HepG2 (cell line): ENCODE results near the gene WDR13. TPM values are rescaled to one million over a fixed set of nuclear protein-coding genes. Genes with fewer than 3 reads are reported as not detected.
A peak's percentile ranks its signal among the peaks of the same experiment; 100 is the strongest.

Experiments used
- FOXJ3 ChIP-seq: sonication (generic); formaldehyde crosslinking; IDR thresholded peaks from 2 replicates; pipeline ENCODE4 v1.4.0; 2020; ENCODE audit warnings: missing genetic modification reagents, mild to moderate bottlenecking, borderline replicate concordance
- GATAD2A ChIP-seq: IDR thresholded peaks from 2 replicates; pipeline ENCODE4 v1.6.1; 2016
- HHEX ChIP-seq: IDR thresholded peaks from 2 replicates; pipeline ENCODE4 v1.6.1; 2016; ENCODE audit warnings: control low read depth
- KLF11 ChIP-seq: IDR thresholded peaks from 2 replicates; pipeline ENCODE4 v1.6.1; 2016; ENCODE audit warnings: missing compliant biosample characterization
- KLF9 ChIP-seq: IDR thresholded peaks from 2 replicates; pipeline ENCODE4 v1.6.1; 2016; ENCODE audit warnings: low read depth
- MXI1 ChIP-seq: IDR thresholded peaks from 3 replicates; pipeline ENCODE4 v1.6.1; 2012; ENCODE audit warnings: low read depth, low read length, inconsistent platforms, borderline replicate concordance
- NRL ChIP-seq: sonication (generic); formaldehyde crosslinking; IDR thresholded peaks from 2 replicates; pipeline ENCODE4 v1.5.0; 2020; ENCODE audit warnings: missing genetic modification reagents, mild to moderate bottlenecking, moderate library complexity, borderline replicate concordance
- POLR2AphosphoS5 ChIP-seq: IDR thresholded peaks from 2 replicates; pipeline ENCODE4 v1.6.1; 2012; ENCODE audit warnings: low read depth, low read length
- SAP130 ChIP-seq: IDR thresholded peaks from 2 replicates; pipeline ENCODE4 v1.6.1; 2016; ENCODE audit warnings: low read depth
- TBL1XR1 ChIP-seq: fragments of 150-350 bp; IDR thresholded peaks from 2 replicates; pipeline ENCODE4 v1.6.1; 2014; ENCODE audit warnings: borderline replicate concordance, low read length; ENCODE audit not compliant: partially characterized antibody
- ZMYM3 ChIP-seq: sonication (generic); formaldehyde crosslinking; IDR thresholded peaks from 2 replicates; pipeline ENCODE4 v1.5.1; 2020; ENCODE audit warnings: mild to moderate bottlenecking, missing genetic modification reagents
- ZMYM4 ChIP-seq: sonication (generic); formaldehyde crosslinking; IDR thresholded peaks from 2 replicates; pipeline ENCODE4 v1.8.1; 2023; ENCODE audit warnings: mild to moderate bottlenecking, missing genetic modification reagents
- ZNF136 ChIP-seq: sonication (generic); formaldehyde crosslinking; IDR thresholded peaks from 2 replicates; pipeline ENCODE4 v1.8.1; 2022; ENCODE audit warnings: low read depth, mild to moderate bottlenecking, moderate library complexity, missing genetic modification reagents
- ZNF180 ChIP-seq: sonication (generic); formaldehyde crosslinking; IDR thresholded peaks from 2 replicates; pipeline ENCODE4 v1.4.0; 2020; ENCODE audit warnings: low read depth, missing genetic modification reagents, borderline replicate concordance
- ZNF230 ChIP-seq: sonication (generic); formaldehyde crosslinking; IDR thresholded peaks from 2 replicates; pipeline ENCODE4 v1.4.0; 2020; ENCODE audit warnings: mild to moderate bottlenecking, missing genetic modification reagents
- polyA plus RNA-seq, 8 experiments: library from polyadenylated mRNA; depleted of rRNA in 3 of 8; stranded (reverse) in 7 of 8; unstranded in 1 of 8; fragments of >200 nt; fragmentation: Illumina TruSeq in 4 of 8; extraction: Trizol in 4 of 8; gene quantifications; 2 replicates each; pipeline versions ENCODE4 v1.2.1 to v1.2.3, GENCODE V29; 2011 to 2016; ENCODE audit warnings: low read depth in 4 of 8, missing spikeins in 1 of 8, mixed read lengths in 1 of 8; ENCODE audit not compliant: insufficient read depth in 1 of 8
- total RNA-seq, 5 experiments: library from RNA; depleted of rRNA; stranded (reverse); fragments of >200 nt; fragmentation: Illumina TruSeq; extraction: Trizol; gene quantifications; 2 replicates each; pipeline ENCODE4 v1.2.3, GENCODE V29; 2016; ENCODE audit warnings: low read depth in 1 of 5
- TF ChIP-seq, protein P1 (sequence below): sonication (generic); formaldehyde crosslinking; IDR thresholded peaks from 2 replicates; pipeline ENCODE4 v1.8.0; 2023; ENCODE audit warnings: mild to moderate bottlenecking, missing genetic modification reagents
- TF ChIP-seq, protein P2 (sequence below): sonication (generic); formaldehyde crosslinking; IDR thresholded peaks from 2 replicates; pipeline ENCODE4 v1.5.0; 2020; ENCODE audit warnings: missing genetic modification reagents, mild to moderate bottlenecking, borderline replicate concordance
- TF ChIP-seq, protein P3 (sequence below): sonication (generic); formaldehyde crosslinking; IDR thresholded peaks from 2 replicates; pipeline ENCODE4 v1.4.0; 2020; ENCODE audit warnings: missing genetic modification reagents
- TF ChIP-seq, protein P4 (sequence below): sonication (generic); formaldehyde crosslinking; IDR thresholded peaks from 2 replicates; pipeline ENCODE4 v1.9.0; 2021; ENCODE audit warnings: missing genetic modification reagents, borderline replicate concordance

Gene WDR13
- total and polyA plus RNA-seq, 2 of the 13 experiments (the other 11 are each of a cell fraction or from before 2014, with no cell fraction given) = 28.7 to 37.1 TPM

DNA sequence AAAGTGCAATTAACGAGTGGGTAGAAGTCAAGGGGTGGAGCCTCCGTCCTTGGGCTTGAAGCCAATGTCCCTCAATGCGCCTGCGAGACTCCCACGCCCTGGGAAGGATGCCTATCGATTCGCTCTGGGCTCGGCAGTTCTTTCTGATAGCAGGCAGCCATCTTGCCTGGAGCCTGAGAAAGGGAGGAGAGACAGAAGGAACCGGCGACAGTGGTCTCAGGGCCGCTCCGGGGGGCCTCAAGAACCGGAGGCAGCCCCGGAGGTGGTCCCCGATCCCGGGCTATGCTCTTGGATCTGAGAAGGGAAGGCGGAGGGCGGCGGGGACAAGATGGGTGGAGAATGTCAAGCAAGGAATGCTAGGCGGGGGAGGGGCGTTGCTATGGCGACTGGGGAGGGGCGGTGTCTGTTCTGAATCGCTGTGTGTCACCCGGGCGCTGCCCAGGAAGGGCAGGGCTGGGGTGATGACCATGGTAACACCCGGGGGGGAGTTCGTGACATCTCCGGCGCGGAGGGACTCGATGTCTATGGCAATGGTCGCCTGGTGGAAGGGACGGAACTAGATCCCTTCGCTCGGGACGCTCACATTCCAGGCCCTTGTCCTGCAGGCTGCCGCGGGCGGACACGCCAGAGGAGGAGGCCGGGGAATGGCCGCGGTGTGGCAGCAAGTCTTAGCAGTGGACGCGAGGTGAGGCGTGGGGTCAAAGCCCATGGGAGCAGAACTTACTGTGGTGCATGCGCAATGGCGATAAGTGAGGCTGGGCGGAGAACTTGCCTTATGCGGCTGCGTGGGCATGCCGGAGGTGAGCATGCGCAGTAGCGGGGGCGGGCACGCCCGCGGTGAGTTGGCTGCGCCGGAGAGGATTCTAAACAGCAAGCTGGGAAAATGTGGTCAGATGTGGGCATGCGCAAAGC is at the start of gene WDR13 (continued):
- TF ChIP-seq KLF9 (no peak), ZNF180 (CRISPR knock-in tag) (no peak), ZNF230 (no peak), GATAD2A (0 out of 2 replicates have a peak, but pooled peaks have one; percentile 21), SAP130 (CRISPR knock-in tag) (peak; percentile 60), KLF11 (CRISPR knock-in tag) (no peak), NRL (CRISPR knock-in tag) (peak; percentile 9; the same call in 1 of the 2 replicates), POLR2AphosphoS5 (peak; percentile 84), ZNF136 (CRISPR knock-in tag) (no peak), HHEX (CRISPR knock-in tag) (no peak), TBL1XR1 (no peak), ZMYM4 (CRISPR knock-in tag) (no peak), ZMYM3 (no peak), MXI1 (peak; percentile 38; the same call in 1 of the 3 replicates), FOXJ3 (no peak)
- TF ChIP-seq, protein P1, sequence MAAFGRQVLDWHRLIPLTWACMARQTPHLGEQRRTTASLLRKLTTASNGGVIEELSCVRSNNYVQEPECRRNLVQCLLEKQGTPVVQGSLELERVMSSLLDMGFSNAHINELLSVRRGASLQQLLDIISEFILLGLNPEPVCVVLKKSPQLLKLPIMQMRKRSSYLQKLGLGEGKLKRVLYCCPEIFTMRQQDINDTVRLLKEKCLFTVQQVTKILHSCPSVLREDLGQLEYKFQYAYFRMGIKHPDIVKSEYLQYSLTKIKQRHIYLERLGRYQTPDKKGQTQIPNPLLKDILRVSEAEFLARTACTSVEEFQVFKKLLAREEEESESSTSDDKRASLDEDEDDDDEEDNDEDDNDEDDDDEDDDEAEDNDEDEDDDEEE (CRISPR knock-in tag) = no peak
- TF ChIP-seq, protein P2, sequence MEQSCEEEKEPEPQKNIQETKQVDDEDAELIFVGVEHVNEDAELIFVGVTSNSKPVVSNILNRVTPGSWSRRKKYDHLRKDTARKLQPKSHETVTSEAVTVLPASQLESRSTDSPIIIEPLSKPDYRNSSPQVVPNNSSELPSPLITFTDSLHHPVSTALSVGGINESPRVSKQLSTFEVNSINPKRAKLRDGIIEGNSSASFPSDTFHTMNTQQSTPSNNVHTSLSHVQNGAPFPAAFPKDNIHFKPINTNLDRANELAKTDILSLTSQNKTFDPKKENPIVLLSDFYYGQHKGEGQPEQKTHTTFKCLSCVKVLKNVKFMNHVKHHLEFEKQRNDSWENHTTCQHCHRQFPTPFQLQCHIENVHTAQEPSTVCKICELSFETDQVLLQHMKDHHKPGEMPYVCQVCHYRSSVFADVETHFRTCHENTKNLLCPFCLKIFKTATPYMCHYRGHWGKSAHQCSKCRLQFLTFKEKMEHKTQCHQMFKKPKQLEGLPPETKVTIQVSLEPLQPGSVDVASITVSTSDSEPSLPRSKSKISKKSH (CRISPR knock-in tag) = 0 out of 2 replicates have a peak, but pooled peaks have one; percentile 17
- TF ChIP-seq, protein P3, sequence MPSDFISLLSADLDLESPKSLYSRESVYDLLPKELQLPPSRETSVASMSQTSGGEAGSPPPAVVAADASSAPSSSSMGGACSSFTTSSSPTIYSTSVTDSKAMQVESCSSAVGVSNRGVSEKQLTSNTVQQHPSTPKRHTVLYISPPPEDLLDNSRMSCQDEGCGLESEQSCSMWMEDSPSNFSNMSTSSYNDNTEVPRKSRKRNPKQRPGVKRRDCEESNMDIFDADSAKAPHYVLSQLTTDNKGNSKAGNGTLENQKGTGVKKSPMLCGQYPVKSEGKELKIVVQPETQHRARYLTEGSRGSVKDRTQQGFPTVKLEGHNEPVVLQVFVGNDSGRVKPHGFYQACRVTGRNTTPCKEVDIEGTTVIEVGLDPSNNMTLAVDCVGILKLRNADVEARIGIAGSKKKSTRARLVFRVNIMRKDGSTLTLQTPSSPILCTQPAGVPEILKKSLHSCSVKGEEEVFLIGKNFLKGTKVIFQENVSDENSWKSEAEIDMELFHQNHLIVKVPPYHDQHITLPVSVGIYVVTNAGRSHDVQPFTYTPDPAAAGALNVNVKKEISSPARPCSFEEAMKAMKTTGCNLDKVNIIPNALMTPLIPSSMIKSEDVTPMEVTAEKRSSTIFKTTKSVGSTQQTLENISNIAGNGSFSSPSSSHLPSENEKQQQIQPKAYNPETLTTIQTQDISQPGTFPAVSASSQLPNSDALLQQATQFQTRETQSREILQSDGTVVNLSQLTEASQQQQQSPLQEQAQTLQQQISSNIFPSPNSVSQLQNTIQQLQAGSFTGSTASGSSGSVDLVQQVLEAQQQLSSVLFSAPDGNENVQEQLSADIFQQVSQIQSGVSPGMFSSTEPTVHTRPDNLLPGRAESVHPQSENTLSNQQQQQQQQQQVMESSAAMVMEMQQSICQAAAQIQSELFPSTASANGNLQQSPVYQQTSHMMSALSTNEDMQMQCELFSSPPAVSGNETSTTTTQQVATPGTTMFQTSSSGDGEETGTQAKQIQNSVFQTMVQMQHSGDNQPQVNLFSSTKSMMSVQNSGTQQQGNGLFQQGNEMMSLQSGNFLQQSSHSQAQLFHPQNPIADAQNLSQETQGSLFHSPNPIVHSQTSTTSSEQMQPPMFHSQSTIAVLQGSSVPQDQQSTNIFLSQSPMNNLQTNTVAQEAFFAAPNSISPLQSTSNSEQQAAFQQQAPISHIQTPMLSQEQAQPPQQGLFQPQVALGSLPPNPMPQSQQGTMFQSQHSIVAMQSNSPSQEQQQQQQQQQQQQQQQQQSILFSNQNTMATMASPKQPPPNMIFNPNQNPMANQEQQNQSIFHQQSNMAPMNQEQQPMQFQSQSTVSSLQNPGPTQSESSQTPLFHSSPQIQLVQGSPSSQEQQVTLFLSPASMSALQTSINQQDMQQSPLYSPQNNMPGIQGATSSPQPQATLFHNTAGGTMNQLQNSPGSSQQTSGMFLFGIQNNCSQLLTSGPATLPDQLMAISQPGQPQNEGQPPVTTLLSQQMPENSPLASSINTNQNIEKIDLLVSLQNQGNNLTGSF (CRISPR knock-in tag) = no peak
- TF ChIP-seq, protein P4, sequence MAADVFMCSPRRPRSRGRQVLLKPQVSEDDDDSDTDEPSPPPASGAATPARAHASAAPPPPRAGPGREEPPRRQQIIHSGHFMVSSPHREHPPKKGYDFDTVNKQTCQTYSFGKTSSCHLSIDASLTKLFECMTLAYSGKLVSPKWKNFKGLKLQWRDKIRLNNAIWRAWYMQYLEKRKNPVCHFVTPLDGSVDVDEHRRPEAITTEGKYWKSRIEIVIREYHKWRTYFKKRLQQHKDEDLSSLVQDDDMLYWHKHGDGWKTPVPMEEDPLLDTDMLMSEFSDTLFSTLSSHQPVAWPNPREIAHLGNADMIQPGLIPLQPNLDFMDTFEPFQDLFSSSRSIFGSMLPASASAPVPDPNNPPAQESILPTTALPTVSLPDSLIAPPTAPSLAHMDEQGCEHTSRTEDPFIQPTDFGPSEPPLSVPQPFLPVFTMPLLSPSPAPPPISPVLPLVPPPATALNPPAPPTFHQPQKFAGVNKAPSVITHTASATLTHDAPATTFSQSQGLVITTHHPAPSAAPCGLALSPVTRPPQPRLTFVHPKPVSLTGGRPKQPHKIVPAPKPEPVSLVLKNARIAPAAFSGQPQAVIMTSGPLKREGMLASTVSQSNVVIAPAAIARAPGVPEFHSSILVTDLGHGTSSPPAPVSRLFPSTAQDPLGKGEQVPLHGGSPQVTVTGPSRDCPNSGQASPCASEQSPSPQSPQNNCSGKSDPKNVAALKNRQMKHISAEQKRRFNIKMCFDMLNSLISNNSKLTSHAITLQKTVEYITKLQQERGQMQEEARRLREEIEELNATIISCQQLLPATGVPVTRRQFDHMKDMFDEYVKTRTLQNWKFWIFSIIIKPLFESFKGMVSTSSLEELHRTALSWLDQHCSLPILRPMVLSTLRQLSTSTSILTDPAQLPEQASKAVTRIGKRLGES (CRISPR knock-in tag) = no peak
